IMR-90 (cell line): Measurements from ENCODE around the gene TDRD3.

ENCODE experiments used
- FOS ChIP-seq: fragments of 150-350 bp; IDR thresholded peaks from 2 replicates; pipeline ENCODE4 v1.6.1; 2016; ENCODE audit warnings: low read depth, low read length
- MXI1 ChIP-seq: IDR thresholded peaks from 2 replicates; pipeline ENCODE4 v1.6.1; 2012; ENCODE audit warnings: low read depth, mild to moderate bottlenecking, low read length, moderate library complexity, borderline replicate concordance
- POLR2A ChIP-seq: IDR thresholded peaks from 2 replicates; pipeline ENCODE4 v1.6.1; 2012; ENCODE audit warnings: mild to moderate bottlenecking, low read depth, low read length
- RAD21 ChIP-seq: IDR thresholded peaks from 2 replicates; pipeline ENCODE4 v1.6.1; 2012; ENCODE audit warnings: low read length, improper control_type of control experiment
- TF ChIP-seq, protein P1 (sequence below): conservative IDR thresholded peaks from 2 replicates; pipeline ENCODE4 v1.5.1; 2012; ENCODE audit warnings: mild to moderate bottlenecking, low read depth, low read length, improper control_type of control experiment
- TF ChIP-seq, protein P2 (sequence below): fragments of 150-350 bp; IDR thresholded peaks from 2 replicates; pipeline ENCODE4 v1.6.1; 2016; ENCODE audit warnings: low read depth, mild to moderate bottlenecking, low read length, moderate library complexity, borderline replicate concordance

DNA sequence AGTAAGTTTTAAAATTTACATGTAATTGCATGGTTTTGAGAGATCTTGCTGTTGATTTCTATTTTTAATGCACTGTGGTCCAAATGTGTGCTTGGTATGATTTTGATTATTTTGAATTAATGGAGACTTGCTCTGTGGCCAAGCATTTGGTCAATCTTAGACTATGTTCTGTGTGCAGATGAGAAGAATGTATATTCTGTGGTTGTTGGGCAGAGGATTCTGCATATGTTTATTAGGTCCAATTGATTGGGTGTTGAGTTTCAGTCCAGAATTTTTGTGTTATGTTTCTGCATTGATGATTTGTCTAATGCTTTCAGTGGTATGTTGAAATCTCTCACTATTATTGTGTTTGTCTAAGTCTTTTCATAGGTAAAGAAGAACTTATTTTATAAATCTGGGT is 82.3 kb downstream of the TDRD3 start:
- TF ChIP-seq, protein P1, sequence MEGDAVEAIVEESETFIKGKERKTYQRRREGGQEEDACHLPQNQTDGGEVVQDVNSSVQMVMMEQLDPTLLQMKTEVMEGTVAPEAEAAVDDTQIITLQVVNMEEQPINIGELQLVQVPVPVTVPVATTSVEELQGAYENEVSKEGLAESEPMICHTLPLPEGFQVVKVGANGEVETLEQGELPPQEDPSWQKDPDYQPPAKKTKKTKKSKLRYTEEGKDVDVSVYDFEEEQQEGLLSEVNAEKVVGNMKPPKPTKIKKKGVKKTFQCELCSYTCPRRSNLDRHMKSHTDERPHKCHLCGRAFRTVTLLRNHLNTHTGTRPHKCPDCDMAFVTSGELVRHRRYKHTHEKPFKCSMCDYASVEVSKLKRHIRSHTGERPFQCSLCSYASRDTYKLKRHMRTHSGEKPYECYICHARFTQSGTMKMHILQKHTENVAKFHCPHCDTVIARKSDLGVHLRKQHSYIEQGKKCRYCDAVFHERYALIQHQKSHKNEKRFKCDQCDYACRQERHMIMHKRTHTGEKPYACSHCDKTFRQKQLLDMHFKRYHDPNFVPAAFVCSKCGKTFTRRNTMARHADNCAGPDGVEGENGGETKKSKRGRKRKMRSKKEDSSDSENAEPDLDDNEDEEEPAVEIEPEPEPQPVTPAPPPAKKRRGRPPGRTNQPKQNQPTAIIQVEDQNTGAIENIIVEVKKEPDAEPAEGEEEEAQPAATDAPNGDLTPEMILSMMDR, result no peak
- TF ChIP-seq FOS (no peak), POLR2A (no peak), RAD21 (no peak), MXI1 (no peak)
- TF ChIP-seq, protein P2, sequence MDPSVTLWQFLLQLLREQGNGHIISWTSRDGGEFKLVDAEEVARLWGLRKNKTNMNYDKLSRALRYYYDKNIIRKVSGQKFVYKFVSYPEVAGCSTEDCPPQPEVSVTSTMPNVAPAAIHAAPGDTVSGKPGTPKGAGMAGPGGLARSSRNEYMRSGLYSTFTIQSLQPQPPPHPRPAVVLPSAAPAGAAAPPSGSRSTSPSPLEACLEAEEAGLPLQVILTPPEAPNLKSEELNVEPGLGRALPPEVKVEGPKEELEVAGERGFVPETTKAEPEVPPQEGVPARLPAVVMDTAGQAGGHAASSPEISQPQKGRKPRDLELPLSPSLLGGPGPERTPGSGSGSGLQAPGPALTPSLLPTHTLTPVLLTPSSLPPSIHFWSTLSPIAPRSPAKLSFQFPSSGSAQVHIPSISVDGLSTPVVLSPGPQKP, result no peak
